Measurements from ENCODE around the gene DVL1. TPM values are rescaled to one million over a fixed set of nuclear protein-coding genes. Genes with fewer than 3 reads are reported as not detected.
A peak's percentile ranks its signal among the peaks of the same experiment; 100 is the strongest.

Gene DVL1
- total RNA-seq, 8 experiments from 2014 or later: 47.8 to 81.4 (median 56.8) TPM

- ATAC-seq (replicated peaks in 6 of 8): no peak
- Histone ChIP-seq H3K4me1 (replicated peaks in 1 of 2) (peaks cover 28 to 29% of the 10 kb centered on the region in 2 donors), H3K27ac (no peak overlapping the region), H3K4me3 (no peak overlapping the region)
- 80 to 100% (median 95%) methylated on average over 1 to 18 of the region's 35 CpGs; no CpG with 5 or more reads in 4 of the 10 experiments for WGBS, 10 experiments
- in situ Hi-C loops (cut with MboI; ENCODE audit: low pct_unique_long_range_greater_than_20kb in 2 of 9, low sequenced_read_pairs in 9 of 9, unreplicated experiment in 9 of 9): no loop called here
These were observed 53.9 kb downstream of the DVL1 start for GRCh38 chr1:1295154-1295923.

- Histone ChIP-seq H3K4me1 (replicated peaks in 1 of 2) (peaks cover 23 to 25% of the 10 kb centered on the region in 2 donors), H3K27ac (no peak overlapping the region), H3K4me3 (no peak overlapping the region)
- in situ Hi-C loops (cut with MboI; ENCODE audit: low pct_unique_long_range_greater_than_20kb in 2 of 9, low sequenced_read_pairs in 9 of 9, unreplicated experiment in 9 of 9): no loop called here
- no peak for ATAC-seq (replicated peaks in 6 of 8)
- 78 to 100% (median 93%) methylated on average over 1 to 27 of the region's 58 CpGs; no CpG with 5 or more reads in 7 of the 10 experiments for WGBS, 10 experiments
These were observed 54.8 kb downstream of the DVL1 start for GRCh38 chr1:1294250-1294890.

- Histone ChIP-seq H3K4me1 (replicated peaks in 1 of 2) (peaks cover 16 to 19% of the 10 kb centered on the region in 2 donors), H3K27ac (no peak overlapping the region), H3K4me3 (no peak overlapping the region)
- 73 to 100% (median 77%) methylated on average over 4 to 21 of the region's 94 CpGs; no CpG with 5 or more reads in 7 of the 10 experiments for WGBS, 10 experiments
- peak in 3 of 8 experiments; percentile 41 to 57 (median 56) for ATAC-seq (replicated peaks in 6 of 8)
- in situ Hi-C loops (cut with MboI; ENCODE audit: low pct_unique_long_range_greater_than_20kb in 2 of 9, low sequenced_read_pairs in 9 of 9, unreplicated experiment in 9 of 9): no loop called here
These were observed 55.7 kb downstream of the DVL1 start for GRCh38 chr1:1293263-1294249.

- in situ Hi-C loops (cut with MboI; ENCODE audit: low pct_unique_long_range_greater_than_20kb in 2 of 9, low sequenced_read_pairs in 9 of 9, unreplicated experiment in 9 of 9): no loop called here
These were observed 56.4 kb downstream of the DVL1 start for GRCh38 chr1:1292851-1293250.

GRCh38 chr1:1292442-1292779 is 56.8 kb downstream of the DVL1 start:
- Histone ChIP-seq H3K4me3 (no peak overlapping the region), H3K4me1 (replicated peaks in 1 of 2) (peaks cover 15 to 18% of the 10 kb centered on the region in 2 donors), H3K27ac (no peak overlapping the region)
- WGBS, 10 experiments: 100% methylated on average over 1 of the region's 9 CpGs; no CpG with 5 or more reads in 7 of the 10 experiments
- in situ Hi-C loops (cut with MboI; ENCODE audit: low pct_unique_long_range_greater_than_20kb in 2 of 9, low sequenced_read_pairs in 9 of 9, unreplicated experiment in 9 of 9): no loop called here
- ATAC-seq (replicated peaks in 6 of 8): peak in 1 of 8 experiments; percentile 0

More at GRCh38 chr1:1292851-1293250, 56.4 kb downstream of the DVL1 start:
- H3K27ac ChIP-seq: no peak overlapping the region
- ATAC-seq (replicated peaks in 6 of 8): no peak
- H3K4me3 ChIP-seq: no peak overlapping the region
- WGBS, 10 experiments: 86 to 100% (median 93%) methylated on average over 1 to 13 of the region's 18 CpGs; no CpG with 5 or more reads in 6 of the 10 experiments
- H3K4me1 ChIP-seq (replicated peaks in 1 of 2): peaks cover 15 to 18% of the 10 kb centered on the region in 2 donors

GRCh38 chr1:1291548-1292441 is 57.4 kb downstream of the DVL1 start:
- WGBS, 10 experiments: 10 to 27% (median 21%) methylated on average over 8 to 11 of the region's 45 CpGs; no CpG with 5 or more reads in 7 of the 10 experiments
- in situ Hi-C loops (cut with MboI; ENCODE audit: low pct_unique_long_range_greater_than_20kb in 2 of 9, low sequenced_read_pairs in 9 of 9, unreplicated experiment in 9 of 9): no loop called here
- H3K4me1 ChIP-seq (replicated peaks in 1 of 2): peaks cover 15 to 18% of the 10 kb centered on the region in 2 donors
- no peak overlapping the region for H3K27ac ChIP-seq
- peak; percentile 57 to 87 (median 66) for ATAC-seq (replicated peaks in 6 of 8)
- H3K4me3 ChIP-seq: no peak overlapping the region

- H3K4me1 ChIP-seq (replicated peaks in 1 of 2): peaks cover 15 to 18% of the 10 kb centered on the region in 2 donors
- 27 to 40% (median 27%) methylated on average over 2 to 9 of the region's 28 CpGs; no CpG with 5 or more reads in 7 of the 10 experiments for WGBS, 10 experiments
- ATAC-seq (replicated peaks in 6 of 8): peak; percentile 36 to 55 (median 48)
- H3K27ac ChIP-seq: no peak overlapping the region
- in situ Hi-C loops (cut with MboI; ENCODE audit: low pct_unique_long_range_greater_than_20kb in 2 of 9, low sequenced_read_pairs in 9 of 9, unreplicated experiment in 9 of 9): no loop called here
- H3K4me3 ChIP-seq: no peak overlapping the region
These were observed 58.1 kb downstream of the DVL1 start for GRCh38 chr1:1291023-1291528.

- H3K27ac ChIP-seq: no peak overlapping the region
- ATAC-seq (replicated peaks in 6 of 8): peak in 5 of 8 experiments; percentile 4 to 43 (median 12)
- H3K4me1 ChIP-seq (replicated peaks in 1 of 2): peaks cover 15 to 18% of the 10 kb centered on the region in 2 donors
- no peak overlapping the region for H3K4me3 ChIP-seq
- in situ Hi-C loops (cut with MboI; ENCODE audit: low pct_unique_long_range_greater_than_20kb in 2 of 9, low sequenced_read_pairs in 9 of 9, unreplicated experiment in 9 of 9): no loop called here
- WGBS, 10 experiments: 0 to 53% (median 18%) methylated on average over 3 to 8 of the region's 15 CpGs; no CpG with 5 or more reads in 6 of the 10 experiments
These were observed 58.9 kb downstream of the DVL1 start for GRCh38 chr1:1290238-1290731.

- ATAC-seq (replicated peaks in 6 of 8): no peak
- Histone ChIP-seq H3K27ac (no peak overlapping the region), H3K4me1 (replicated peaks in 1 of 2) (peaks cover 15 to 18% of the 10 kb centered on the region in 2 donors), H3K4me3 (no peak overlapping the region)
- in situ Hi-C loops (cut with MboI; ENCODE audit: low pct_unique_long_range_greater_than_20kb in 2 of 9, low sequenced_read_pairs in 9 of 9, unreplicated experiment in 9 of 9): no loop called here
- WGBS, 10 experiments: 60 to 80% (median 68%) methylated on average over 1 to 21 of the region's 46 CpGs; no CpG with 5 or more reads in 6 of the 10 experiments
These were observed 61.7 kb downstream of the DVL1 start for GRCh38 chr1:1287288-1288110.

GRCh38 chr1:1286313-1287261 is 62.6 kb downstream of the DVL1 start:
- Histone ChIP-seq H3K4me3 (no peak overlapping the region), H3K27ac (no peak overlapping the region), H3K4me1 (replicated peaks in 1 of 2) (peaks cover 7 to 13% of the 10 kb centered on the region in 2 donors)
- in situ Hi-C loops (cut with MboI; ENCODE audit: low pct_unique_long_range_greater_than_20kb in 2 of 9, low sequenced_read_pairs in 9 of 9, unreplicated experiment in 9 of 9): no loop called here
- ATAC-seq (replicated peaks in 6 of 8): no peak
- WGBS, 10 experiments: 7 to 59% (median 46%) methylated on average over 3 to 21 of the region's 50 CpGs; no CpG with 5 or more reads in 6 of the 10 experiments
